SK-N-SH treated with all-trans-retinoic acid at 6 μM for 48 hours (cell line): ENCODE results near the gene IL1RN.

Experiments
- ATAC-seq: fragments of 200-7000 bp; cut with Tn5 transposase; 3 replicates; pipeline ENCODE4 v1.9.1; 2020; ENCODE audit warnings: mild to moderate bottlenecking, moderate library complexity
- ARNTL ChIP-seq: fragments of 450-650 bp; formaldehyde crosslinking; IDR thresholded peaks from 2 replicates; pipeline ENCODE4 v1.5.0; 2020; ENCODE audit warnings: low read depth, mild to moderate bottlenecking, moderate library complexity, borderline replicate concordance
- BACH2 ChIP-seq: fragments of 250-450 bp; sonication (Bioruptor Pico); IDR thresholded peaks from 2 replicates; pipeline ENCODE4 v1.9.0; 2021; ENCODE audit warnings: mild to moderate bottlenecking, borderline replicate concordance
- CREB5 ChIP-seq: fragments of 250-450 bp; sonication (Bioruptor Pico); IDR thresholded peaks from 2 replicates; pipeline ENCODE4 v1.5.1; 2020; ENCODE audit warnings: low read depth, mild to moderate bottlenecking, moderate library complexity
- CSDC2 ChIP-seq: fragments of 250-450 bp; sonication (Bioruptor Pico); IDR thresholded peaks from 2 replicates; pipeline ENCODE4 v1.5.0; 2020; ENCODE audit warnings: mild to moderate bottlenecking, moderate library complexity
- CSRNP3 ChIP-seq: fragments of 250-450 bp; sonication (Bioruptor Pico); IDR thresholded peaks from 2 replicates; pipeline ENCODE4 v1.5.1; 2021; ENCODE audit warnings: mild to moderate bottlenecking, moderate library complexity
- GLIS3 ChIP-seq: fragments of 250-450 bp; sonication (Bioruptor Pico); IDR thresholded peaks from 2 replicates; pipeline ENCODE4 v1.5.0; 2020; ENCODE audit warnings: mild to moderate bottlenecking, moderate library complexity
- ISL1 ChIP-seq: fragments of 250-450 bp; sonication (Bioruptor Pico); IDR thresholded peaks from 2 replicates; pipeline ENCODE4 v2.1.2; 2022; ENCODE audit warnings: mild to moderate bottlenecking, moderate library complexity
- OSR1 ChIP-seq: fragments of 250-450 bp; sonication (Bioruptor Pico); IDR thresholded peaks from 2 replicates; pipeline ENCODE4 v1.8.0; 2022; ENCODE audit warnings: moderate library complexity, mild to moderate bottlenecking, inconsistent platforms
- PATZ1 ChIP-seq: fragments of 250-450 bp; sonication (Bioruptor Pico); IDR thresholded peaks from 2 replicates; pipeline ENCODE4 v1.8.0; 2020; ENCODE audit warnings: mild to moderate bottlenecking, moderate library complexity, borderline replicate concordance
- POU6F1 ChIP-seq: fragments of 250-450 bp; sonication (Bioruptor Pico); IDR thresholded peaks from 2 replicates; pipeline ENCODE4 v1.8.0; 2021; ENCODE audit warnings: low read depth, mild to moderate bottlenecking, moderate library complexity, borderline replicate concordance
- RARB ChIP-seq: fragments of 250-450 bp; sonication (Bioruptor Pico); IDR thresholded peaks from 2 replicates; pipeline ENCODE4 v1.8.0; 2021; ENCODE audit warnings: mild to moderate bottlenecking, moderate library complexity
- SNAI2 ChIP-seq: fragments of 250-450 bp; sonication (Bioruptor Pico); IDR thresholded peaks from 2 replicates; pipeline ENCODE4 v1.5.0; 2020; ENCODE audit warnings: mild to moderate bottlenecking, moderate library complexity
- TCF4 ChIP-seq: fragments of 250-450 bp; sonication (Bioruptor Pico); IDR thresholded peaks from 2 replicates; pipeline ENCODE4 v1.8.0; 2021; ENCODE audit warnings: mild to moderate bottlenecking, moderate library complexity, borderline replicate concordance
- TOX ChIP-seq: fragments of 250-450 bp; sonication (Bioruptor Pico); IDR thresholded peaks from 2 replicates; pipeline ENCODE4 v1.8.0; 2021; ENCODE audit warnings: mild to moderate bottlenecking, moderate library complexity, borderline replicate concordance
- TSHZ2 ChIP-seq: fragments of 250-450 bp; sonication (Bioruptor Pico); IDR thresholded peaks from 2 replicates; pipeline ENCODE4 v1.5.0; 2020; ENCODE audit warnings: mild to moderate bottlenecking, moderate library complexity
- ZC3H10 ChIP-seq: fragments of 250-450 bp; sonication (Bioruptor Pico); IDR thresholded peaks from 2 replicates; pipeline ENCODE4 v1.5.1; 2021; ENCODE audit warnings: mild to moderate bottlenecking, moderate library complexity
- ZFP3 ChIP-seq: fragments of 250-450 bp; sonication (Bioruptor Pico); IDR thresholded peaks from 2 replicates; pipeline ENCODE4 v1.5.0; 2020; ENCODE audit warnings: mild to moderate bottlenecking, moderate library complexity
- ZFP30 ChIP-seq: fragments of 450-650 bp; formaldehyde crosslinking; IDR thresholded peaks from 2 replicates; pipeline ENCODE4 v1.5.0; 2022; ENCODE audit warnings: mild to moderate bottlenecking, moderate library complexity
- ZNF565 ChIP-seq: fragments of 450-650 bp; formaldehyde crosslinking; conservative IDR thresholded peaks from 2 replicates; pipeline ENCODE4 v1.5.0; 2020; ENCODE audit warnings: low read depth, mild to moderate bottlenecking, moderate library complexity
- ZNF70 ChIP-seq: fragments of 450-650 bp; formaldehyde crosslinking; IDR thresholded peaks from 2 replicates; pipeline ENCODE4 v1.5.0; 2020; ENCODE audit warnings: mild to moderate bottlenecking, moderate library complexity

Gene IL1RN

GRCh38 chr2:113157118-113157896 lies 29.9 kb downstream of the IL1RN start:
- ATAC-seq, result no peak
- no peak for TF ChIP-seq ZNF70 (CRISPR knock-in tag)
- TF ChIP-seq ZNF565, result no peak
- TF ChIP-seq ZFP3 (CRISPR knock-in tag), result no peak
- TF ChIP-seq ISL1 (CRISPR knock-in tag), result no peak
- TF ChIP-seq POU6F1 (CRISPR knock-in tag), result no peak
- TF ChIP-seq GLIS3 (CRISPR knock-in tag), result no peak
- TF ChIP-seq OSR1 (CRISPR knock-in tag), result no peak
- no peak for TF ChIP-seq RARB (CRISPR knock-in tag)
- TF ChIP-seq CSRNP3 (CRISPR knock-in tag), result no peak
- TF ChIP-seq ARNTL, result no peak
- TF ChIP-seq CSDC2, result no peak
- TF ChIP-seq PATZ1 (CRISPR knock-in tag), result no peak

- no peak for ATAC-seq
- no peak for TF ChIP-seq GLIS3 (CRISPR knock-in tag)
- no peak for TF ChIP-seq TSHZ2 (CRISPR knock-in tag)
- TF ChIP-seq TCF4 (CRISPR knock-in tag), result no peak
- no peak for TF ChIP-seq ARNTL
Observed at GRCh38 chr2:113157897-113158753, 30.7 kb downstream of the IL1RN start.

GRCh38 chr2:113158884-113159553 lies 31.6 kb downstream of the IL1RN start:
- ATAC-seq, result no peak
- TF ChIP-seq OSR1 (CRISPR knock-in tag) (no peak), ARNTL (no peak), TOX (no peak), ZC3H10 (CRISPR knock-in tag) (no peak), CREB5 (CRISPR knock-in tag) (no peak), PATZ1 (CRISPR knock-in tag) (no peak), SNAI2 (CRISPR knock-in tag) (no peak), ISL1 (CRISPR knock-in tag) (no peak), BACH2 (CRISPR knock-in tag) (no peak), CSDC2 (no peak), ZFP3 (CRISPR knock-in tag) (no peak), ZNF565 (no peak), ZFP30 (no peak), TSHZ2 (CRISPR knock-in tag) (no peak), RARB (CRISPR knock-in tag) (no peak)
